Measurements from ENCODE around the gene PPP1R9A.

Gene PPP1R9A

DNA sequence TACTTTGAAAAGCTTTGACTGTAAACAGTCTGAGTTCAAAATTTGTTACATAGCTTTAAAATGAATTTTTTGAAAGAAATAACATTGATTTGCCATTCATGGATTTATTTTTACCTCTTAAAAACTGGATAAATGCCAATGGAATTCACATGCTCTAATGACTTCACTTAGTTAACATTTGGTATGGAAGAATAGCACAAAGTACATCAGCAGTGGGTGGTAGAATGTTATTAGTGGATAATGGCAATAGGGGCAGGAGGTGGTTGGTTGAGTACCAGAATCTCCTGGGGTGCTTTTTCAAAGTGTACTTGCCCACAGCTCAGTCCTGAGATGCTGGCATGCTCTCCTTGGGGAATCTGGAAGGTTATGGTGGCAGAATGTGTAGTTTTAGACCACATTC lies 4.7 kb downstream of the PPP1R9A start:
- ATAC-seq = no peak

DNA sequence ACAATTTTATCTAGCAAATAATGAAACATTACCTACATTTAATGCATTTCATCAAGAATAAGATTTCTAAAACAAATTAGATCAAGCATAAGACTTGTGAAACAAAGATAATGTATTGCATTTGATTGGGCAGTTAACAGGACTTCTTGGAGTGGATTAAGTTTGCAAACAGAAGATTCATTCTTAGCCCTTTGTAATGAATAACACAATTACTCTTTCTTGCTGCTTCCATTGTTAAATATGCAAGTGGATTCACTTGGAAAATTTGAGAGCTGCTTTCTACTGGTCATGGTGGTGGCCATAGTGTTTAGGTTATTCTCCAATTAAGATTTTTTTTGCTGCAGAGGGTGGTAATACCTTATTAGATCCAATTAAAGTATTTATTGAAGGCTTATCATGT lies 6.0 kb downstream of the PPP1R9A start:
- no peak for ATAC-seq

DNA sequence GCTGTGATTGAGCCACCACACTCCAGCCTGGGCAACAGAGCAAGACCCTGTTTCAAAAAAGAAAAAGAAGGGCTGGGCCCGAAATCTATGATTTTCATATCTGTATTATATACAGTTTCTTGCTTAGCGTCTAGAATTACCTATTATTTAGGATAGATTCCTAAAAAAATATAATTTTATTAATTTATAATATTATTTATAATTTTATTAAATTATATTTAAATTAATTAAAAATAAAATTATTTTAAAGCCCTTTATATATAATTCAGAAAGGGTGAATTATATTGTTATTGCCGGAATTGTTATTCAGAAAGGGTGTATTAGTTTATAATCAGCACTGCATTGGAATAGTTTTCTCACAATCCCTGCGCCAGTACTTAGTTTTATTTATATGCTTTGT lies 14.5 kb downstream of the PPP1R9A start:
- ATAC-seq = no peak

DNA sequence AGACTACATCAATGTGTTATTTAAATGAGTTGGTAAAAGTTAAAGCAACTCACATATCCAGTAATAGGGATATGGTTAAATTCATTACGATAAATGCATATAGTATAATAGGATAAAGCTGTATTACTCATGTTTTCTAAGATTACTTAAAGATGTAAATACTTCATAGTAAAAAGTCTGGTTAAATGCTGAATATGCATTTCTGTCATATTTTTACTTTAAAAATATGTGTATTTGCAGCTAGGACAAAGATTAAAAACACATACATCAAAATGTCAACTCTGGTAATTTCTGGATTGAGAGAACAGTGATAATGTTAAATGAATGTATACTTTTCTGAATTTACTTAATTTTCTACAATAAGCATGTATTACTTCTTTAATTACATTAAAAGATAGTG lies 15.1 kb downstream of the PPP1R9A start:
- ATAC-seq = no peak

DNA sequence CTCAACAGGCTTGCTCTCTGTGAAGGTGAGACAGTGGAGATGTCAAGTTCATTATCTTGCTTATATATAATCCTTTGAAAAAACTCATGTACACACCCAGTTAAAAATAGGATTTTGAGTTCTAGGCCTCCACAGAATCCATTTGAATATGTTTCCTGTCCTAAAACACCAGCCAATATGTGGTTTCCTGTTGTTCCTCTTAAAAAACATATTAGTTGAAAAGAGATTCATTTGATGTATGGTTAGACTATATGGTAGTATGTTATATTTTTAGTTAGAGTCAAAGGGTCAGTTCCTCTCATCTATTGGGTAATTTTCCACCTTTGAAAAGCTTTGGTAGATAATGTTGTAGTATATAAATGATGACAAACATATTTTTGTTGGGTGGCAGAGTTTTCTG lies 16.0 kb downstream of the PPP1R9A start:
- ATAC-seq = no peak

DNA sequence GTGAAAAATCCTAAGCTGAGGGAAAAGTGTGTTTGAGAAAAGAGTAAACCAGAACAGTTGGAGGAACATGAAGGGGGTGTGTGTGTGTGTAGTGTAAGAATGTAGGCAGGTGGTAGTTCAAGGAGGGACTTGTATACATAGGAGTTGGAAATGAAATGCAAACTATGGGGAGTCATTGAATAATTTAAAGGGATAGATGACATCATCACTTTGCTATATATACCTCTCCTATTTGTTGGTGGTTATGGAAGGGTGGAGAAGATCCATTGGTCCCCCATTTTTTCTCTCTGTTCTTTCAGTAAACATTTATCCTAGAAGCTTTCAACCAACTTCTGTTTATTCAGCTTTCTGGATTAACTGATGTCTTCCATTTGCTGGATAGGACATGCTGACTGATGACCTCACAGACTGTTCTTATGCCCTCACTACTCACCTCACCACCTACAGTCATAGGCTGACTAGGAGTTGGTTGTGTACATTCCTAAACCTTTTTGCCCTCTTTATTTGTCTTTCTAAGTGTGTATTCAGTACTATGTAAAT lies 20.8 kb downstream of the PPP1R9A start:
- no peak for ATAC-seq

DNA sequence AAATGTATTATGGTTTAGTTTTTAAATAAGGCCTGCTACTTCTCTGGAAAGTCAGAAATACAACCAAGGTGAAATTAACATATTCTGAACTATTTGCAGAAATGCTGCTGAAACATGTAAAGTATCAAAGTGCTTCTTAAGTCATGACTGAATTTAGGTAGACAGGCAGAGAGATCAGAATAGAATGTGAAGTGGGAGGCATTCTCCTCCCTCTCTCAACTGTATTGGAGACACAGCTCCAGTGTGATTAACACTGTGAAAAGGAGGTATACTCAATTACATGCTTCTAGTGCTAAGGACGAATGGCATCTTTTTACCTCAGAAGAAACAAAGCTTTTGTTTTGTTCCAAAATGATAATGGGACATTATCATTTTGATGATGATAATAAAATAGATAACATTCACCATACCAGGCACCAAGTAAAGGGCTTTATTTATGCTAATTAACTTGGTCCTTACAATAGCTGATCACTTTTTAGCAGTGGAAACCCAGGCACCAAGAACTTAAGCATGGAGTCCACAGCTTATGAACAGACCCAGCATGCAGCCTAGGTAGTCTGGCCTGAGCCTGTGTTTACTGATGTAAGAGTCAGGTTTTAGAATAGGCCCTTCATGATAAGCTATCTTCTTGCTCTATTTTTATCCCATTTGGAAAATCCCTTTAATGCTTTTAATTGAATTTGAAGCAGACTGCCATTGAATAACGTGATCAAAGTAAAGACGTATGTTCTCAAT lies 26.0 kb downstream of the PPP1R9A start:
- ATAC-seq = no peak

DNA sequence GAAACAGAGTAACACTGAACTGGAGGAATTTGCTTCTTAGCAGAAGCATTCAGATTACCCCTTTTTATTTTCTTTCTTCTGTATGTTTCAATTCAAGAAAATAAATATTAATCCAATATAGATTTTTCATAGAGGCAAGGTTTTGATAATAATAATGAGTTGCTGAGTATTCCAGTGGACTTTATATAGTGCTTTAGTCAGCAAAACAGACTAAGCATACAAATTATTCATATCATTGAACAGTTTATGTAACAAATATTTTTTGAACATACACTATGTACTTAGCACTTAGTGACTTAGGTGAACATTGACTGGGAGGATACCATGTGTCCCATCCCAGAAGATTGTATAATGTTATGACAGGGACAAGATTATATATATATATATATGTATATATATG lies 32.0 kb downstream of the PPP1R9A start:
- ATAC-seq = no peak

DNA sequence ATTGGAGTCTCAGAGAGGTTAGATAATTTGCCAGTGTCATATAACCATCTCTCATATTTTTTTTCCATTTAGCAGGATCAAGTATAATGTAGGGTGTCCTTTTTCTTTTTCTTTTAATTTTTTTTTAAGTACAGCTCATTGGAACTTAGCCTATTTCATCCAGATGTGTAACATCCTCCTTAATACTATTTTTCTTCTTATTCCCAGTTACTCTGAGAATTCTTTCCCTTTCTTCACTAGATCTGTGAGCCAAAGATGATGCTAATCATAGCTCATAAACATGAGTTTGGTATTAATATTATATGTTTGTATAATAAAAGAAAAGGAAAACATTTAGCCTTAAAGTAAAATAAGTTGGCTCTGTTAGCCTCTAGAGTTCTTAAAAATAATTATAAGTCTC lies 32.8 kb downstream of the PPP1R9A start:
- no peak for ATAC-seq

DNA sequence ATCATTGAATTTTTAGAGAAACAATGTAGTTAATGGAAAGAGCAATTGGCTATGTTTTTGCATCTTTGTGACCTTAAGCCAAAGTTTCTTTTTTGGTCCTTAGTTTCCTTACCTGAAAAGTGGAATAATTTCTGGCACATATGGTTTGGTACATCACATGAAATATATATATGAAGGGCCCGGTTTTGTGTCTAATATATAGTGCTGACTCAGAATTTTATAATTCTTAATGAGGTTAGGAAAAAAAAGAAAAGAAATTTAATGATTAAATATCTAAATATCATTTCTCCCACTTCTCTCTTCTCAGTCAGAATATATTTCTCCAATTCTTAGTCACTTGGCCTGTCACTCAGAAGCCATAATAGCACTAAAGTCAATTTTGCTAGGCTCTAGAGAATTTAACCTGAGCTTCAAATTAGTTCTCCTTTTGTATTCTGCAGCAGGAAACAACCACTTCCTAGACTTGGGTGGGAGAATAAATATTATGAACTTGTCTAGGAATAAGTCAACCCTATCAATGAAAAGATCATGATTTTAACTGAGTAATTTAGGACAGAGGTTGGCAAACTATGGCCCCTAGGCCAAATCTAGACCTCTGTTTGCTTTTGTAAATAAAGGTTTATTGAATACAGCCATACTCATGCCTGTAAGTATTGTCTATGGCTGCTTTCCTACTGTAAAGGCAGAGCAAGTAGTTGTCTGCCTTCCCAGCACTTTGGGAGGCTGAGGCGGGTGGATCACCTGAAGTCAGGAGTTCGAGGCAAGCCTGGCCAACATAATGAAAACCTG lies 34.6 kb downstream of the PPP1R9A start:
- ATAC-seq = no peak

DNA sequence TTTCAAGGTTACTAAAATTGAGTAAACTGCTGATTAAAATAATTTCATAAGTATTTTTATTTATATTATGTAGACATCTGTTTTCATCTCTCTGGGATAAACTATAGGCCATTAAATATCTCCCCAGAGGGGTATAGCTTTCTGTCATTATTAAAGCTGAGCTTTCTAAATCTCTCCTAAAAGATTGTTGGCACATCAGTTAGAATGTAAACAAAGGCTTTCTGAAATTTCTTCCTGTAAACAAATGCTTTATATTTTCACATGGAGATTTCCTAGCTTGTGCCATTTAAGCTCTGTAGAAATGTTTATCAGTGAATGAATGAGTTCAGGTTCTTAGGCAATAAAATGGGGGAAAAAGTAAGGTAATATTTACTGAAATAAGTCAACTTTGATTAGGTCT lies 35.7 kb downstream of the PPP1R9A start:
- ATAC-seq = no peak

DNA sequence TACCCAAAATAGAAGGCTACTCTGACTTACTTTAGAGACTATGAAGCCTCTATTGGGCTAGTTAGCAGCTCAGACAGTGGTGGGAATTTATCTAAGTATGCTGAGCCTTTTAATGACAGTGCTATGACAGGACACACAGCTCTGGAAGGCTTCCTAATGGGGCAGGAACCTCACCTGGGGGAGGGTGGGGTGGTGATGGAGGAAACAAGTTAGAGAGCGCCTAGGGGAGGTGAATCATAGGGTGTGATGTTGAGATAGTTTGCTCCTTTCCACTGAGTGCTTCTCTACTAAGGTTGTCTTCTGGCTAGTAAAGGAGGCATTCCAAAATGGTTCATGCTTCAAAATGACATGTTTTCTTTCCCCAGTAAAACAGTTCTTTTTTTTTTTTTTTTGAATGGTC lies 42.1 kb downstream of the PPP1R9A start:
- no peak for ATAC-seq

DNA sequence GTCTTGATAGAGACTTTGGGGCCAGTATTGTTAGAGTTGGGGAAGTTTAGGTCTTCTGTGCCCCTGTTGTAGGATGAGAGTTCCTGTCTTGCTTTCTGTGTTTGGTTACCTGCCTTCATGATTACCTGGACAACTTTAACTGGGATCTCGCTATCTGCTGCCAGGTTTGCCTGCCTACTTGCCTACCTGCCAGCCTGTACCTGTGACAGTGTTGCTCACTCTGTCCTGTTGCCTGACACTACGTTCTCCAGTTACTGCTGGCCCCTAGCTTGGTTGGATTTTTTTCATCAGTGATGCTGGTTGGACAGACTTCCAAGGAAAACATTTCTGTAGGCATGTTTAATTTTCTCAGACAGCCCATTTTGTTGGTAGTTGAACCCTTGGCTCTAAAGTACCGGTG lies 48.4 kb downstream of the PPP1R9A start:
- ATAC-seq = no peak

DNA sequence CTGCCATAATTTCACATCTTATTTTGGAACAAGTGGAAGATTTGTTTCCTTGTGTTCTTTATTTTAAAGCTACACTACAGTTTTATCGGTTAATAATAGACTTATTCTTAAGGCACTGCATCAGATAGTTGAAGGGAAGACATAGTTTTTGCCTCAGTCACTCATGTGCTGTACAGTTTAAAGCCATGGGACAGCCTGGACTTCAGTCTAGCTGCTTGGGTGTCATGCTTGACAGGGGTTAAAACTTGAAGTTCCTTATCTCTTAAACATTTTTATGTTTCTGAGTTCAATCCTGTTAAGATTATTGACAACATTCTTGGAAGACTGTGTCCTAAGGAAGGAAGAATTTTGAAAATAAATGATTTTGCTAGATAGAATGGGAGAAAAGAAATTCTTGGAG lies 49.7 kb downstream of the PPP1R9A start:
- ATAC-seq = no peak

DNA sequence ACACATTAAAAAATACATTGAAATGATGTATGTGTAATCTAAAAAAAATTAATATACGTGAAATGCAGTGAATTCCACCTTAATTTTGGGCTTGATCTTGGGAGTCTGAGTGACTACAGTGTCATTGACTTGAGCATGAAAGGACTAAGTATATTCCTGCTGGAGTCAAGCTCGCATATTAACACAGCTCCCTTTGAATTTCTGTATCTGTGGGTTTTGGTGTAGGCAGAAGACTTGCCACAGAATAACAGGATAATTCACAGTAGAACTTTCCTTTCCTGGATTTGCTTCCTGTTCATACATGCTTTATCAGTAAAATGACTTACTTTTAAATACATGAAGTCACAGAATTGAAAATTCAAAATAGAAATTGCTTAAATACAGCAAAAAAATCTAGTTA lies 55.3 kb downstream of the PPP1R9A start:
- ATAC-seq = no peak

DNA sequence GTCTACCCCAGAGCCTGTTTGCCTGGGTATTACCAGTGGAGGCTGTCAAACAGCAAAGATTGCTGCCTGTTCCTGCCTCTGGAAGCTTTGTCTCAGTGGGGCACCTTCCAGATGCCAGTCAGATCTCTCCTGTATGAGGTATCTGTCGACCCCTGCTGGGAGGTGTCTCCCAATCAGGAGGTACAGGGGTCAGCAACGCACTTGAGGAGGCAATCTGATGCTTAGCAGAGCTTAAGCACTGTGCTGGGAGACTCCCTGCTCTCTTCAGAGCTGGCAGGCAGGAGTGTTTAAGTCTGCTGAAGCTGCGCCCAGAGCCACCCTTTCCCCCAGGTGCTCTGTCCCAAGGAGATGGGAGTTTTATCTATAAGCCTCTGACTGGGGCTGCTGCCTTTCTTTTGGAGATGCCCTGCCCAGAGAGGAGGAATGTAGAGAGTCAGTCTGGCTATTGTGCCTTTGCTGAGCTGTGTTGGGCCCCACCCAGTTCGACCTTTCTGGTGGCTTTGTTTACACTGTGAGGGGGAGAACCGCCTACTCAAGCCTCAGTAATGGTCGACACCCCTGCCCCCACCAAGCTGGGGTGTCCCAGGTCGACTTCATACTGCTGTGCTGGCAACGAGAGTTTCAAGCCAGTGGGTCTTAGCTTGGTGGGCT lies 62.2 kb downstream of the PPP1R9A start:
- ATAC-seq = no peak

DNA sequence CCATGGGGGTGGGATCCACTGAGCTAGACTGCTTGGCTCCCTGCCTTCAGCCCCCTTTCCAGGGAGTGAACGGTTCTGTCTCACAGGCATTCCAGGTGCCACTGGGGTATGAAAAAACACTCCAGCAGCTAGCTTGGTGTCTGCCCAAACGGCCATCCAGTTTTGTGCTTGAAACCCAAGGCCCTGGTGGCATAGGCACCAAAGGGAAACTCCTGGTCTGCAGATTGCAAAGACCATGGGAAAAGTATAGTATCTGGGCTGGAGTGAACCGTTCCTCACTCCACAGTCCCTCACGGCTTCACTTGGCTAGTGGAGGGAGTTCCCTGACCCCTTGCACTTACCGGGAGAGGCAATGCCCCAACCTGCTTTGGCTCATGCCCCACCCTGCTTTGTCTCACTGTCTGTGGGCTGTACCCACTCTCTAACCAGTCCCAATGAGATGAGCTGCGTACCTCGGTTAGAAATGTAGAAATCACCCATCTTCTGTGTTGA lies 62.7 kb downstream of the PPP1R9A start:
- ATAC-seq = no peak

DNA sequence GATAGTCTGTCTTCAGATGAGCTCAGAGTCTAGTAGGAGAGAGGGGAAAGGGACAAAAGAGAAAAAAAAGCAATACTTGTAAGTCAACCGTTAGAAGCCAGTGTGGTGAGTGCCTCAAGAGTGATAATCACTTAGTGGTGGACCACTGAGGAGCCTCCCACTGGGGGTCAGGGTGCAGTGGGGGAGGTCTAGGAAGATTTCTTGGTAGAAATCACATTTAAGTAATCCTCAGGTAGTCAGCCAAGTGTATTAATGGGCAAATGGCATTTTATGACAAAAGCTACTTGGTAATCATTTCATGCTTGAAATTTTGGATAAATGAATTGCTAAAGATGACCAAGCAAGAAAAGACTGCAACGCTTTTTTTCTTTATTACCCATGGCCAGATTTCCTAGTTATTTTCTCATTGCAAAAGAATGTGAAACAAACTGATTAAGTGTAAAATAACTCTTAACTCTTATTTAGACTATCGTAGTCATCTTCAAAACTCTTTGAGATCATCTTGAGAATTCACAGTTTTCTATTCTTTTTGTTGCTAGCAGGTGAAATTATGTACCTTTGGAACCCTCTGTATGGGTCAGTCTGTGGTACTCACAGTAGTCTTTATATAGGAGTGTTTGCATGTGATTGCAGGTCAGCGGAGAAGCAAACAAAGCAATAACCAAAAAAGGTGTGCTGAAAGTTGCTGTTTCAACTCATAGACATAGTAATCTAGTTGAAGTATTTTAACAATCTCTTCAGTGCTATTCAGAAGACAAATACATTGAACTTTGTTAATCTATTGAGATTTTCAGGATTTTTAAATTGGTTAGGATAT lies 63.9 kb downstream of the PPP1R9A start:
- no peak for ATAC-seq

DNA sequence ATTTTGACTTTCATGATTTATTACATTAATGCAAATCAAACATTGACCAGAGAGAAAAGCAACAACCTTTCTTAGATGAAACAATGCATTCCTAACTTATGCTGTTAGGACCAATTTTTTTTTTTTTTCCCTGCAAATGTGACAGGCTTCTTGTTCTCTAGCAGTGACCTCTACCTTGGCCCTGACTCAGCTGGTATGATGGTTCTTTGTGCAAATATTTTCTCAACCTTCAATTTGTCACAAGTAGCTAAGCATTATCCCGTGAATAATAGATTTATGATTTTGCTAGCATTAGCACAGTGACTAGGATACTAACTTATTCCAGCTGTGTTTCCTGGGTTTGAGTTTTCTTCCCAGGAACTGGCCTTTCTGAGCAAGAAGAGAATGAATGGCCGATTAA lies 64.9 kb downstream of the PPP1R9A start:
- no peak for ATAC-seq

DNA sequence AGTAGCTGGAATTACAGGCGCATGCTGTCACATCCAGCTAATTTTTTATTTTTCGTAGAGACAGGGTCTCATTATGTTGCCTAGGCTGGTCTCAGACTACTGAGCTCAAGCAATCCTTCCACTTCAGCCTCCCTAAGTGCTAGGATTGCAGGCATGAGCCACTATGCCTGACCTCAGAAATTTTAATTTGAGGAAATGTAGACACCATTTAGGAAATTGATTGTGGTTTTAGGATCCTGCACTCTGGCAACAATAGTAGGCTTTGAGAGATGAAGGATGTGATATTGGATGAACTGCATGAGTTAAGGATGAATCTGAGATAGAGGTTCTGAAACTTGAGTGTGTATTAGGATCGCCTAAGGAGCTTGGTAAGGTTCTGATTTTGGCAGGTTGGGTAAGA lies 66.5 kb downstream of the PPP1R9A start:
- no peak for ATAC-seq

DNA sequence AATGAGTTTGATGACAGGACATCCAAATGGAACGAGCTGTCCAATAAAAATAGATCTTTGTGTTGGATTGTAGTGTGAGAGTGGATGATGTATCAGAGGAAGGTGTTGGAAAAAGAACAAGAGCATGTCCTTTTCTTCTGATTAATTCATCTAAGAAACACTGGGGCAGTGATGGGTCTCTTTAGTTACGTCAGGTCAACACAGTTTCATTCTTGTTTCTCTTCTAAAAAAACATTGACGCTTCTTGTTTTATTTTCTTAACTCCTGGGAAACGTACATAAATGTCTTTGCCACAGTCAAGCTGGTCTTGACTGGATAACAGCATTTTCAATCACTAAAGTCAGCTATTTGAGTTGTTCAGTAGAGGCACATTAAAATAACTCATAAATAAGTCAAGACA lies 67.0 kb downstream of the PPP1R9A start:
- ATAC-seq = no peak

DNA sequence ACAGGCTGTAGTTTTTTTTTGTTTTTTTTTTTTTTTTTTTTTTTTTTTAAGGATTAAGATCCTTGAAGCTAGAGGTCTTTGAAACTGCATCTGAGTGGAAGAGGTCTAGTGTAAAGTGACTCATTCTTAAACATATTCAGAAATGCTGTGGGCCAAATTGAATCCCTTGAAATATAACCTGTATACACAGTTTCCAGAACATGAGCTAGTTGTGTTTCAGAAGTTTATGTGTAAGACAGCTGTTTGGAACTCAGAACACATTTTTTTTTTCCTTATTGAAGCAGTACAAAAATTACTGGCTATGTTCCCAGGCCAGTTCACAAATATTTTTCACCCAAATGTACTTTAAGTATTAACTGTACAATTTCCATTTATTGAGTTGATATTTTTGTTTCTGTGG lies 67.9 kb downstream of the PPP1R9A start:
- no peak for ATAC-seq

All from activated CD4-positive, CD25-positive, alpha-beta regulatory T cell treated with anti-CD3 and anti-CD28 coated beads, Interleukin-2, amount 50 U/mL, for 24 hours (primary cell).